GM21423 (cell line): ENCODE data around the gene RXRA.

ENCODE experiments used
- ATAC-seq: cut with Tn5 transposase; IDR thresholded peaks from one replicate; pipeline ENCODE4 v1.9.1; 2021; ENCODE audit warnings: mild to moderate bottlenecking, moderate library complexity; ENCODE audit not compliant: unreplicated experiment

Gene RXRA

GRCh38 chr9:134410835-134411217 is 84.6 kb downstream of the RXRA start:
- ATAC-seq, result no peak

- ATAC-seq, result no peak
These were observed 85.4 kb downstream of the RXRA start for GRCh38 chr9:134411440-134412297.

- no peak for ATAC-seq
These were observed 86.0 kb downstream of the RXRA start for GRCh38 chr9:134412298-134412711.

GRCh38 chr9:134413112-134413715 is 87.0 kb downstream of the RXRA start:
- no peak for ATAC-seq

GRCh38 chr9:134413890-134414623 is 87.8 kb downstream of the RXRA start:
- ATAC-seq, result no peak

- no peak for ATAC-seq
These were observed 88.7 kb downstream of the RXRA start for GRCh38 chr9:134414900-134415425.

- no peak for ATAC-seq
These were observed 90.2 kb downstream of the RXRA start for GRCh38 chr9:134416385-134417015.

GRCh38 chr9:134418354-134418753 is 92.1 kb downstream of the RXRA start:
- no peak for ATAC-seq

- ATAC-seq, result no peak
These were observed 92.9 kb downstream of the RXRA start for GRCh38 chr9:134419000-134419683.

- ATAC-seq, result no peak
These were observed 93.4 kb downstream of the RXRA start for GRCh38 chr9:134419684-134420076.

GRCh38 chr9:134420281-134420845 is 94.1 kb downstream of the RXRA start:
- ATAC-seq, result no peak

- ATAC-seq, result no peak
These were observed 94.7 kb downstream of the RXRA start for GRCh38 chr9:134420974-134421432.

- no peak for ATAC-seq
These were observed 95.6 kb downstream of the RXRA start for GRCh38 chr9:134421888-134422287.

- ATAC-seq, result no peak
These were observed 96.2 kb downstream of the RXRA start for GRCh38 chr9:134422301-134423090.

- ATAC-seq, result no peak
These were observed 96.9 kb downstream of the RXRA start for GRCh38 chr9:134423166-134423565.

GRCh38 chr9:134423749-134424148 is 97.5 kb downstream of the RXRA start:
- no peak for ATAC-seq

GRCh38 chr9:134424818-134425217 is 98.6 kb downstream of the RXRA start:
- ATAC-seq, result no peak

- ATAC-seq, result no peak
These were observed 99.1 kb downstream of the RXRA start for GRCh38 chr9:134425401-134425800.

- ATAC-seq, result no peak
These were observed 99.6 kb downstream of the RXRA start for GRCh38 chr9:134425812-134426211.
